Stimulated activated CD8-positive, alpha-beta memory T cell treated with anti-CD3 and anti-CD28 coated beads, Interleukin-4, amount 100 ng/mL, for 4 hours (primary cell): Measurements from ENCODE around the gene PARP12.

Experiments
- DNase-seq, 2 donors: peaks; one replicate each; pipeline ENCODE4 v3.0.0-alpha.2; 2020; ENCODE audit warnings: low read depth in 2 of 2, low spot score in 1 of 2

The PARP12 gene

DNA sequence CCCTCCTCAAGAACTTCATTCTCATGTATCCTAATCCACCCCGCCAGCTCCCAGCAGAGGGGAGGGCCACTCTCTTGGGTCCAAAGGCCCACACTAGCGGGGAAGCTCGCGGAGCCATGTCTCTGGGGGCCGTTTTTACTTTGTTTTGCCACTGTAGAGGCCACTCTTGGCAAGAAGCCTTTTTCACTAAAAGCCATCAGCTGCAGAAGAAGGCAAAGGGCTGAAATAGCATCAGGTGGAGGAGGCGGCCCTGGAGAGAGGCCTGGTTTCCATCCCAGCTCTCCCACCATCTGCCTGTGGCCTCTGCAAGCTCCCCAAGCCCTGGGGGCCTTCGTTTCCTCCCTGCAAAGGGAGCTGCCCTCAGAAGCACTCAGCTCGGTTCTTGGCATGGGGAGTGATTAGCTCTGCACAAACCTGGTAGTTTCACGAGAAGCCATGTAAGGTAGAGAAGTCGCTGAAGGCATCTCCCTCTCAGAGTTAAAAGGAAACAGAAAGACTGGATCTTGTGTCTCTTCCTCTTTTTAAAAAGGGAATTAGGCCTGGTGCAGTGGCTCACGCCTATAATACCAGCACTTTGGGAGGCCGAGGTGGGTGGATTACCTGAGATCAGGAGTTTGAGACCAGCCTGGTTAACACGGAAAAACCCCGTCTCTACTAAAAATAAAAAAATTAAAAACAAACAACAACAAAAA lies 70.3 kb downstream of the PARP12 start:
- DNase-seq = no peak

DNA sequence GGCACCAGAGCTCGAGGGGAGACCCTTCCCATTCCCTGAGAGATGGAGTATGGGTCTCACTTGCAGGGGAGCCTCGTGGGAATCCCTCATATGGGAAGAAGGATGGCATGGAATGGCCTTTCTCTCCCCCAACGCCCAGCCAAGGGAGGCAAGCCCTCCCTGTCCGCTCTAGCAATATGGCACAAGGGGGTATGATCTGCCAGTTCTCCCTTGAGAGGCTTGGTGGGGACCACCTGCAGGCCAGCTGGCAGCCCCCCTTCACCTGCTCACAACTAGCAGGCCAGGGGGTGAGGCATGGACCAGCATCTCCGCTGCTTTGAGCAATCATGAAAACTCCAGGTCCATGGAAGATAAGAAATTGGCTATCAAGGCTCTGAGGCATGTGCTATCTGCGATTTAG lies 70.8 kb downstream of the PARP12 start:
- no peak for DNase-seq

DNA sequence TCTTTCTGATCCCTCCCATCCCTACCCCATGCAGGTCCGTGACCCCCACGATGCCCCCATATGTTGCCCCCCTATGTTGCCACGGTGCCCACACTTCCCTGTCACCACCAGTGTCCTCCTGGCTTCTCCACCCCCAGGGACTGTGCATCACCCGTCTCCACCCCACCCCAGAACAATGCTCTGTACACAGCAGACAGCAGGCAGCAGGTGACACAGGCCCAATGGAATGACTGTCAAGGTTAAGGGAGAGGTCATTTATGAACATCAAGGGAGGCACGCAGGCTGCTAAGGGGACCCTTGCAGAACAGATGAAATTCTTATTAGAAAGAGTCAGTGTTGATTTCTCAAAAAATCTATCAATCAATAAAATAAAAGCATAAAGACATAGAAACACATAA lies 71.5 kb downstream of the PARP12 start:
- no peak for DNase-seq

DNA sequence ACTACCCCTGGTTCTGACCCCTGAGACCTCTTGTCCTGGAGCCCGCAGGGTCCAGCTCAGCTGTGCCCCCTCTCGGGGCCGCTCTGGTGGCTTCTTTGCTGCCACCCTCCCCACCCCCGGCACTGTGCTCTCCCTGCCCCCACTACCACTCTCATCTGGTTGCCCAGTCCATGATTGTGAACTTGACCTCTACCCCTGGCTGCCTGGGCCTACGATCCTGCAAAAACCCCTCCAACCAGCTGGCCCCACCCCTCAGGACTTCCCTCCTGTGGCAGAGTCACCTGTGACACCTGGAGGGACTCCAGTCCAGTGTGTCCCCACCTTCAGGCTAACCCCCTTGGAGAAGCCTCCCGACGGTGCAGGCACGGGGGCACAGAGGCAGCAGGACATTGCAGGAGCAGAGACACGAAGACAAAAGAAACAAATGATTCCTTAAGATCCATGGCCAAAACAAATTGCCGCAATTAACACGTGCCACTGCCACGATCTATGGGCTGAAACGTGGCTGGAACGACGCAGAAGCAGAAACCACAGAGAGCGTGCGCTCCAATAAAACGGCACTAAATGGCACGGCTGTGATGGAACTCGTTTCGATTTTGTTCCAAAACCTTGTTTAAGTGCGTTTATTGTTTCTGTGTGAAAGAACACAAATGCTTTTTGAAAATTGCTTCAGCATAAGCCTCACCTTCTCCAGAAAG lies 72.0 kb downstream of the PARP12 start:
- DNase-seq = no peak

DNA sequence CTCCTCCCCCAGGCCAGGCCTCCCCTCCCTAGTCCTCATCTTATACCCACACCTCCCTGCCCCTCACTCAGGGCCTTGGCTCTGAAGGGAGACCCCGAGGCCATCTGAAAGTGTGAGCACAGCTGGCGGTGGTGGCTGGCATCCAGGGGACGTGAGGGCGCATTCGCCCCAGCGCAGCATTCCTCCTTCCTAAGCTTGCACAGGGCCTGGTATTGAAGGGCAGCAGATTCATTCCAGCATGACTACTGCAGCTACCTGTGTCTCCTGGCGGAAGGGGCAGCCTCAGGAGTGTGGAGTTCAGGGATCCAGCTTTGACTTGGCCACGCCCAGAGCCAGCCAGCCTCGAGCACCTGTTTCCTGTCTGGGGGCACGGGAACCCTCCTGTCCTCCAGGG lies 72.6 kb downstream of the PARP12 start:
- no peak for DNase-seq

DNA sequence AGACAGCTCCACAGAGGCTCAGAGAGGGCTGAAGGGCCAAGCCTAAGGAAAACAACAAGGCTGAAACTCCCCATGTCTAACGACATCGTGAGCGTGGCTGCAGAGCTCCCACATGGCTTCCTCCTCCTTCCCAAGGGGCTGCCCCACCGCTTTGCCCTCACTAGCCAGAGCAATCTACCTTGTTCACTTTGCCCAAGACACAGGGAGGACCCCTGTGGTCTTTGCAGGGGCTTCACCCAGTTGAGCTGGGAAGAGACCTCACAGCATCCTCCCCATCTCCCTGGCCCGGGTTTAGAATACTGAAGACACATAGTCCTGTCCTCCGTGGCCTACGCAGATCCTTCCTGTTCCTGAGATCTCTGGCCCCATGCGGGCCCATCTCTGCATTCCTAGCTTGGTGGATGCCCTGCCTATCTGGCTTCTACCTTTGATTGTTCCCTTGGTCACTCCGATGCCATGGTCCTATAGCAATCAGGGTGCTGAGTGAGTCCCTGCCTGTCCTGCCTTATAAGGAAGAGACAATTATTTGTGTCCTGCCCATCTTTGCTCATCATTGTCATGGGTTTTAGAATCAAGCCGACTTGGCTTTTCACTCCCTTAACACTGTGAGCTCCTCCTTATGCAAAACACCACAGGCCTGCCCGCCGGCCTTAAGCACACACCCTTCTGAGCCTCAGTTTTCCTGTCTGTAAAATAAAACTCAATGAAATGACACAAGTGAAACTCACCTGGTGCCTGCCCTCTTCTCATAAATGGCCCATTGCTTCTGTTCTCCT lies 73.2 kb downstream of the PARP12 start:
- no peak for DNase-seq

DNA sequence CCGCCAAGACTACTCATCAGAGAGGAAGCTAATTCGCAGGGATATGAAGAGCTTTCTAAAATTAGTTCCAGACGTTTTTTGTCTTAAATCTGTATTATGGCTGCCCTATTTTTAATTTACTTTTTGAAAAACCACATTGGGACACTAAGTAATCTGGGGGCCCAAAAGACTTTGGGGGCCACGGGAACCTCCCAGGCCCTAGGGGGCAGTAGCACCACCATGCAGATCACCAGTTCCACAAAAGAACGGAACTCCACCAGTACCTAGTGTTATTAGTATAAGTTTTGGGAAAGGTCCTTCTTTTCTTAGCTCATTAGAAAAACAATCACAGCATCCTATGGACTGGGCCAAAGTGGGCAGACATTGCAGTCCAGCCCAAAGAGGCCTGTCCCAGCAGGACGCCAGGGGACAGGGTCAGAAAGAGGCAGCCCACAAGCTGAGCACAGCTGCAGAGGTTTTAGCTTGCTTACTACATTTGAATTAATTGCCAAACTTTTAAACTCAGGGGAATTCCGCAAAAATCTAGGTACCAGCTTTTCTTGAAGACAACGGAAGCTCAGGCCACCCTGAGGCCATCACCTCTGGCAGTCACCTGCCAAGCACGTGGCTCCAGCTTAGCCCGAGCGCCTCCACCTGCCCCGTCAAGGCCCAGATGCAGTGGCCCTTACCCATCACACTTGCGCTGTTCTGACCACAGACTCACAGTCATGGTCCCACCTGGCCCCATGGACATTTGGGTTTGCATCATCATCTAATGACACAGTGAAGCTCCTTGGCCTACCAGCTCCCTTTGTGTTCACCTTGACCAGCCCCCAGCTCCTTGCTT lies 74.8 kb downstream of the PARP12 start:
- no peak for DNase-seq

DNA sequence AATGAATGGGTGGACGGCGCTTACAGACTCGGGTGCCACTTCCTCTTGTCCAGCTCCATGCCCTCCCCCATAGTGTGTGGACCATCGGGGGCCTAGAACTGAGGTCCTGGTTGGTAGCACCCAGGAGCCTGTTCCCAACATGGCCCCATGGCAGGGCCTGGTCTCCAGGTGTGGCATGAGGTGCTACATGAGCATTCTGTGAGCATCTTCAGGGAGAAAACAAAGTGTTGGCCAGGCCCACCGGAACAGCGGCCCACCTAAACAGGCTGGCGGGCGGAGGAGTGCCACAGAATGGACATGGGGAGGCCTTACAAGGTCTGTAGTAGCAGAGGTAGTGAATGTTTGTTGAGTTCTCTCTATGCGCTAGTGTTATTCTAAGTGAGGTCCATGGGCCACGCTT lies 76.9 kb downstream of the PARP12 start:
- DNase-seq = no peak

DNA sequence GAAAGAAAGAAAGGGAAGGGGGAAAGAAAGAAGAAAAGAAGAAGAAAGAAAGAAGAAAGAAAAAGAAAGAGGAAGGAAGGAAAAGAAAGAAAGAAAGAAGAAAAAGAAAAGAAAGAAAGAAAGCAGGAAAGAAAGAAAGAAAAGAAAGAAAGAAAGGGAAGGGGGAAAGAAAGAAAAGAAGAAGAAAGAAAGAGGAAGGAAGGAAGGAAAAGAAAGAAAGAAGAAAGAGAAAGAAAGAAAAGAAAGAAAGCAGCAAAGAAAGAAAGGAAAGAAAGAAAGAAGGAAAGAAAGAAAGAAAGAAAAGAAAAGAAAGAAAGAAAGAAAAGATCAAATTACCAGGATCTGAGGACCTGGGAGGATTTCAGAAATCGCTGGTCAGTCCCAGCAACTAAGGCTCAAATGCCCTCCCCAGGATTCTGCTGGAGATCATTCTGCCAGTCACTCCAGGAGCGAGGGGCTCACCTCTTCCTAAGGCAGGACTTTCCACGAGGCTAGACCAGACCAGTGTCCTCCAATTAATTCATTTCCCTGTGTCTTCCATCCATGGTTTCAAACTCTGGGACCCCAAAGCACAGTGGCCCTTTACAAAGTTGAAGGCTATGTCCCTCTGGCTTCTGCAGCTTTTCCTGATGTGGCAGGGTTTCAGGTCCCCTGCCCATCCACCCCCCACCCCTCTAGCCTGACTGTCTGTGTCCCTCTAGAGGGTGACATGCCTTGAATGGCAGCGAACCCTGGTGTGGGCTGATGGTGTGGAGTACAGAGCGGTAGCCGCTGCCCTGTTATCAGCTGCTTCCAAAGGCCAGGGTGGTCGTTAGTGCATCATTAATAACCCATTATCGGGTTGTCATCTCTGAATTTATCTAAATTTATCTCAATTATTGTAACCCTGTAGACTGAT lies 77.9 kb downstream of the PARP12 start:
- DNase-seq = no peak

DNA sequence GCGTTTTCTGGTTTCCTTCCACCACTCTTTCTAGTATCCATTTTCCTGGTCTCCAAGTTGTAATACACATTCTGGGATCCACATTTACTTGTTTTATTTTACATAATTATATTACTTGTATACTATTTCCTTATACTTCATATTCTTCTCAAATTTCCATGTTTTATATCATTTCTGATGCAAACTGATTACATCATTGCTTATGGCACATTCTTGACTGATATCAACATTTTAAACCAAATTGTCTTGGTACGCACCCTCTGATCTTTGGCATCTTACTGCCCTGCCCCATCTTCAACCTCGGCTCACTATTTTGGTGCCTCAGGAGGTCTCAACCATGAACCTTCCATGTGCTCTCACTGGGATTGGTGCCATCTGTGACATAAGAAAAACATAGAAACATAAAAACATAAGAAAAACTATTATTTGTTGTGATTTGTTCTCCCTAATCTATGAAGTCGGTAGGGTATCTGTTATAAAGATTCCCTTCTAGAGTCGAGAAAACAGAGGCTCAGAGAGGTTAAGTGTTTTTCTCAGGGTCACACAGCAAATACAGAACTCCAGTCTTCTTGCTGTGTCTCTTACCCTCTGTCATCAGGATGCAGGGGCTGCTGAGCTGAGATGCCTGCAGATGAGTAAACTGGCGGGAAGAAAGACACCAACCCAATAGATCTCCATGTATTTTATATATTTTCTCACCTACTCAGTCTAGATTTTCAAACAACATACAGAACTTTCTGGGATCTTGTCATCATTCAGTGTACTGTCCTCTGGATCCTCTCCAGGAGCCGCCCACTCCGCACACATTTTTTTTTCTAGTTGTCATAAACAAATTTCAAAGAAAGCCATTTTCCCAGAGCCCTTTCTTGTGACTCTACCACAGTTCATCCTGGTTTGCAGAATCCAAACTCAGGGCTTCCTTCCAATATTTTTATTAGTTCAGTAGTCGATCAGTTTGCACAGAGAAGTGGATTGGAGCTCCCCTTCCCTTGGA lies 79.5 kb downstream of the PARP12 start:
- no peak for DNase-seq

DNA sequence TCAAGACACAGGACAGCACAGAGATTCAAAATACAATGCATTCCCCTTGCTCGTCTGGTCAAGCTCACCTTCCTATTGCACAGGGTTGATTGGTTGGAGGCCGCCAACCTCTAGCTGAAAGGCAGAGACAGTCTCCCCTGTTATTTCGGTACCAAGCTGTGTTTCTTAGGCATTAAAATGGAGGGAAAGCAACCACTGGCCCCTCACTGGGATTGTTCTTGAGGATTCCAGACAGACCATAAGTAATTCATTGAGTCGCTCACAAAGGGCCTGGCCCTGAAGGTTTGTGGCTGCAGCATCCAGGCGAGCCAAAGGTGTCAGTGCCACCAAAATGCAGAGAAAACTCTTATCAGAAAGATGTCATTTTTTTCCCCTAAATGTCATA lies 81.2 kb downstream of the PARP12 start:
- no peak for DNase-seq

DNA sequence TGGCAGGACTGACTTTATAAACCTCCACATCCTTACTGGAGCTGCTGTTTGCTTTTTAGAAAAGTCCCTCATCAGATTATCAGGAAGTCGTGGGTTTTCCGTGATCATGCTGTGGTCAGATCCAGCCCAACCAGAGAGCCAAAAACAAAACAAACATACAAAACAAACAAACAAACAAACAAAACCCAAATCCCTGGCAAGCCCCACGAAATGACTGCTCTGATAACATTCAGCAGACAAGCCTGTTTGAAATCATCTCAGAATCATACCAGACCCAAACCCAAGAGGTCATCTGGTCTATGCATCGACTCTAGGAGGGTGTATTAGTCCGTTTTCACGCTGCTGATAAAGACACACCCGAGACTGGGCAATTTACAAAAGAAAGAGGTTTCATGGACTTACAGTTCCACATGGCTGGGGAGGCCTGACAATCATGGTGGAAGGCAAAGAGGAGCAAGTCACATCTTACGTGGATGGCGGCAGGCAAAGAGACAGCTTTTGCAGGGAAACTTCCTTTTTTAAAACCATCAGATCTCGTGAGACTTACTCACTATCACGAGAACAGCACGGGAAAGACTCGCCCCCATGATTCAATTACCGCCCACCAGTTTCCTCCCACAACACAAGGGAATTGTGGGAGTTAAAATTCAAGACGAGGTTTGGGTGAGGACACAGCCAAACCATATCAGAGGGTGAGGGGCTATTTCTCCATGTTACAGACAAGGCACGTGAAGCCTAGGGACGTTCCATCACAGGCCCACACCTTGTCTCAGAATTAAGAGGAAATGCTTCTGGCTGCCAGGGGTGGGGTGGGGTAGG lies 85.7 kb downstream of the PARP12 start:
- no peak for DNase-seq

DNA sequence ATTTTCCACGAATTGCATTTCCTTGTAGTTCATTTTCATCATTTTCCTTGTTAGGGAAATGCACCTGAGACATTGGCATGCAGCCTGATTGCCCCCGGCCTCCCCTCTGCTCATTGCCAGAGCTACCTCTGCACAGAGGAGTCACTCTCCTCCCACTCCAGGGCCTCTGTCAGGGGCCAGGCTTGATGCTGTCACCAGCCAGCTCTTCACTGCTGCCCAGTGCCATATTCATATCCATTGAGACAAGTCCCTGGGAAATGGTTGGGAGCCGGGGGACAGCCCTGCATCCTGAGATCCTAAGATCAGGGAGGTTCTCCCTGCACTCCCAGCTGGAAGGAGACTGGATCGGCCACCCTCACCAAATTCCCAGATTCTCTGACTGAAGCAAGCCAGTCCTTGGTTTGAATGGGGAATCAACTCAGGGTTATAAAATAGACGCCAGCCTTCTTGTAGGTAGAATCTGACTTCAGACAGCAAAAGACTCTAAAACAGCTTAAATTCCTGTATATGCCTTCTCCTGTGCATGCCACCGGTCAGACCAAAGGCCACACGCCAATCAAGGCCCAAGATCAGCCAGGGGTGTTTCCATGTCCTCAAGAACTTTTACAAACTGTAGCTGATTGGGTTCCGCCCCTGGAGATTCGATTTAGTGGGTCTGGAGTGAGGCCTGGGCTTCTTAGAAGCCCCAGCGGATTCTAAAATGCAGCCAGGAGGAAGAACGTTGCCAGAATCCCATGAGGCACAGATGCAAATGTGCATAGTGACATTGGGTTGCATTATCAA lies 86.5 kb downstream of the PARP12 start:
- no peak for DNase-seq

DNA sequence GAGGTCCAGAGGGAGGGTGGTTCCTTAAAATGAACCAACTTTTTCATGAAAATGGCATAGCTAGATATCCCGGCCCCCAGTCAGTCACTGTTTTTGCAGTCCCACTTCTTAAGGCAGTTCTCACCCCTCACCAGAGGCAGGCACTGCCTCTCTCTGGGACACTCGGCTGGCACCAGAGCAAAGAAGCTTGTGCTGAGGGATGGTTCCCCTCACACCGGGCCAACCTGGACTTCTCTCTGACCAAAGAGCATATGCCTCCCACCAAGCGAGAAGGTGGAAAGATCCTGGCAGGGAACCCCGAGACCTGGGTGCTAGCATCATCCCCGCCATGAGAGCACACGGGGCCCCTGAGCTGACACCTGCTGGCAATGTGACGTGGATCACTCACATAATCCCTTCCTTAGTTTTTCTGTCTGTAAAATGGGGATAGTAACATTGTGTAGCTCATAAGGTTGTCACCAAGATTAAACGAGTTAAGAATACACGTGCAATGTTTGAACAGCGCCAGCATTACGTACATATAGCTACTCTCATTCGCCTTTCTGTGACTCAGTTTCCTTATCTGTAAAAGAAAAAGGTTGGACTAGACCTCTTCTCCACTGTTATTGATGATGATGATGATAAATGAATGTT lies 88.5 kb downstream of the PARP12 start:
- no peak for DNase-seq
